Stomach (tissue), 9 donors: ENCODE results near the gene G0S2. TPM values are rescaled to one million over a fixed set of nuclear protein-coding genes. Genes with fewer than 3 reads are reported as not detected.
A peak's percentile ranks its signal among the peaks of the same experiment; 100 is the strongest.

ENCODE experiments used
- DNase-seq, 2 donors: peaks; one replicate each; pipeline versions ENCODE4 v3.0.0 to v3.0.0-alpha.2; 2013 to 2019
- H3K27ac ChIP-seq, 5 donors: fragments of 200-600 bp in 4 of 5; sonication (generic) in 4 of 5; one replicate each; pipeline ENCODE4 v1.5.1; 2013 to 2019; ENCODE audit warnings: mild to moderate bottlenecking in 1 of 5, moderate library complexity in 1 of 5
- H3K27me3 ChIP-seq, 3 donors: fragments of 200-600 bp; sonication (generic); one replicate each; pipeline ENCODE4 v1.5.1; 2017 to 2019; ENCODE audit warnings: mixed run types in 1 of 3
- H3K36me3 ChIP-seq, 4 donors: fragments of 200-600 bp; sonication (generic); 1 replicate in 3 of 4; 2 replicates in 1 of 4; pipeline ENCODE4 v1.5.1; 2016 to 2019
- H3K4me1 ChIP-seq, 4 donors: fragments of 200-600 bp; sonication (generic); one replicate each; pipeline ENCODE4 v1.5.1; 2016 to 2019
- H3K4me3 ChIP-seq, 4 donors: fragments of 200-600 bp; sonication (generic) in 3 of 4; one replicate each; pipeline ENCODE4 v1.5.1; 2016 to 2019; ENCODE audit warnings: mild to moderate bottlenecking in 1 of 4
- H3K9me3 ChIP-seq, 4 donors: fragments of 200-600 bp; sonication (generic); one replicate each; pipeline ENCODE4 v1.5.1; 2016 to 2019
- CTCF ChIP-seq, 7 experiments: fragments of 450-650 bp in 4 of 7; fragments of 200-600 bp in 3 of 7; sonication (generic) in 3 of 7; IDR thresholded peaks; one replicate each; pipeline ENCODE4 v1.5.1; 2016 to 2019; ENCODE audit warnings: antibody characterized with exemption in 7 of 7, control low read depth in 2 of 7, mild to moderate bottlenecking in 1 of 7
- EP300 ChIP-seq: sonication (generic); formaldehyde crosslinking; IDR thresholded peaks from one replicate; pipeline ENCODE4 v1.6.1; 2017; ENCODE audit warnings: antibody characterized with exemption
- POLR2A ChIP-seq, 4 donors: fragments of 450-650 bp; IDR thresholded peaks; one replicate each; pipeline ENCODE4 v1.6.1; 2016; ENCODE audit warnings: antibody characterized with exemption in 4 of 4, control low read depth in 2 of 4, mild to moderate bottlenecking in 1 of 4, moderate library complexity in 1 of 4
- POLR2AphosphoS5 ChIP-seq, 3 donors: sonication (generic); formaldehyde crosslinking; IDR thresholded peaks; one replicate each; pipeline ENCODE4 v1.6.1; 2016; ENCODE audit warnings: antibody characterized with exemption in 3 of 3
- WGBS, 5 donors: extraction: QIAGEN DNeasy Blood & Tissue Kit in 3 of 5; methylation state at CpG; one replicate each; pipeline versions ENCODE4 v1.1.5 to v1.1.7; 2013 to 2018; 5-methylcytosine and 5-hydroxymethylcytosine counted together
- intact Hi-C: fragments of 100-400 bp; cut with DNase I; formaldehyde crosslinking; loops from one replicate; pipeline ENCODE4 v1.15.1; 2023; ENCODE audit warnings: low total_unique reads
- polyA plus RNA-seq, 3 donors: library from polyadenylated mRNA; stranded (reverse); fragments of 200-250 nt; gene quantifications; one replicate each; pipeline ENCODE4 v1.2.3, GENCODE V29; 2013
- total RNA-seq, 5 donors: library from RNA; depleted of rRNA; stranded (reverse); fragments of >200 nt; gene quantifications; one replicate each; pipeline versions ENCODE4 v1.1.0 to v1.2.3, GENCODE V29; 2014 to 2016
- donor health status: healthy with polysubstance abuse.
- donor health status: Bipolar disorder and iron deficiency.
- donor health status: healthy.

The G0S2 gene
- total and polyA plus RNA-seq, 8 donors, result 11.0 to 227 (median 49.1) TPM; not detected in 1

GRCh38 chr1:209634005-209634737, 41.0 kb upstream of the G0S2 start:
- DNase-seq, result no peak
- intact Hi-C loops, result no loop called here
- H3K9me3 ChIP-seq, result no peaks in the 10 kb centered on the region
- no peaks in the 10 kb centered on the region for H3K27me3 ChIP-seq
- H3K36me3 ChIP-seq, result peaks cover 0 to 81% (median 32%) of the 10 kb centered on the region in 4 donors
- no peak overlapping the region for H3K27ac ChIP-seq
- TF ChIP-seq EP300, result no peak
- no peak for TF ChIP-seq CTCF (IDR thresholded peaks at IDR 0.05)
- no peak for TF ChIP-seq POLR2A (IDR thresholded peaks at IDR 0.05)
- no peak for TF ChIP-seq POLR2AphosphoS5 (IDR thresholded peaks at IDR 0.05)
- WGBS, 5 donors, result 85 to 93% (median 88%) methylated on average over 18 to 20 of the region's 20 CpGs
- H3K4me3 ChIP-seq, result no peak overlapping the region
- H3K4me1 ChIP-seq, result no peaks in the 10 kb centered on the region

DNA sequence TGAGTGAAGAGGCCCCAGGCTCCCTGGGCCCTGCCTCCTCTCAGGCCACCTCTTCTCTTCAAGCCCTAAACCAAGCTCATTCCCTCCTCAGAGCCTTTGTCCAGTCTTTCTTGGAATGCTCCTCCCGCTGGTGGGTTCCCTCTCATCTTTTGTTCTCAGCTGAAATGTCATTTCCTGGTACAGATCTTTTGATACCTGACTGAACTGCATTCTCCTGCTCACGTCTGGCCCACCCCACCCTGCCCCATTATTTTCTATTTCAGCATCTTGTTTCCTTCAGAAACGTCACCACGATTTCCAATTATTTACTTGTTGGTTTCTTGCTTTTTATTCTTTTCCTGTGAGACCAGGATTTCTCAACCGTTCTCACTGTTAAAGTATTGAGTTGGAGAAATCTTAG, 39.4 kb upstream of the G0S2 start:
- no peak overlapping the region for H3K27ac ChIP-seq
- TF ChIP-seq CTCF (IDR thresholded peaks at IDR 0.05) (no peak), EP300 (no peak), POLR2A (IDR thresholded peaks at IDR 0.05) (no peak), POLR2AphosphoS5 (IDR thresholded peaks at IDR 0.05) (no peak)
- peaks cover 0 to 71% (median 26%) of the 10 kb centered on the region in 4 donors for H3K36me3 ChIP-seq
- no peaks in the 10 kb centered on the region for H3K9me3 ChIP-seq
- intact Hi-C loops, result no loop called here
- 79 to 88% (median 82%) methylated on average over 5 of the region's 5 CpGs for WGBS, 5 donors
- H3K4me3 ChIP-seq, result no peak overlapping the region
- H3K27me3 ChIP-seq, result no peaks in the 10 kb centered on the region
- H3K4me1 ChIP-seq, result no peaks in the 10 kb centered on the region
- no peak for DNase-seq

DNA sequence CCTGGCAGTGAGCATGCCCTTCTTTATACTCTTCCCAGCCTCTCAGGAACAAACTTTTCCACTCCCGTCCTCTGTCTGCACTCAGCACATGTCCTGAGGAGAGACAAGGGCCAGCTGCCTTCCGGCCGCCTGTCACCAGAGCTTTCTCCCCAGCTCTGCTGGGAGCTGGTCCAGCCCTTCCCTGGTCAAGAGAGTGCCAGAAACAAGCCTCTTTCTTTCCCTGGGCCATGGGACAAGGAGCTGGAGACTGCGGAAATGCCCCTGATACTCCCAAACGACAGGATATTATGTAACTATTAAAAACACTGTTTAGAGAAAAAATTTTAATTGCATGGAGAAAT, 33.4 kb upstream of the G0S2 start:
- intact Hi-C loops, result no loop called here
- TF ChIP-seq POLR2AphosphoS5 (IDR thresholded peaks at IDR 0.05) (peak; percentile 32 to 76 (median 56)), POLR2A (IDR thresholded peaks at IDR 0.05) (no peak), EP300 (no peak)
- H3K27me3 ChIP-seq, result no peaks in the 10 kb centered on the region
- WGBS, 5 donors, result 60 to 77% (median 65%) methylated on average over 5 of the region's 5 CpGs
- H3K4me3 ChIP-seq, result no peak overlapping the region
- H3K9me3 ChIP-seq, result no peaks in the 10 kb centered on the region
- peak in 1 of 2 donors; percentile 91 for DNase-seq
- H3K4me1 ChIP-seq, result peaks cover 20 to 57% (median 36%) of the 10 kb centered on the region in 4 donors
- peak overlapping the region in 4 of 5 donors; percentile 69 to 85 (median 76) for H3K27ac ChIP-seq
- peaks cover 0 to 57% (median 9%) of the 10 kb centered on the region in 4 donors for H3K36me3 ChIP-seq

DNA sequence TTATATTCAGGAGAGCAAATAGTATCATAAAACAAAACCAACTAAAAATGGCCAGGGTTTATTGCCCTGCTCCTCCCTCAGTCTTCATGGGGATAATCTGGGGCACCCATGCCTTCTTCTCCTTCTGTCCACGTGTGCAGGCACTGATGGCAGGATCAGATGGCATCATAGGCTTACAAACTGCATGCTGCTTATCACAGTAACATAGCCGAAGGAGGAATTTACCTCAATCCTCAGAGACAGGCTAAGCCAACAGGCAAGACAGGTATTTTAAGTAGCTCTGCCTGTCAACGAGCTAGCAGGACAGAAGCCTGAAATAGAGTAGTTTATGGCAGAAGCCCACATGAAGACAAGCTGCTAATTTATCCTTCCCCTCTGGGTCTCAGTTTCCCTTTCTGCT, 32.4 kb upstream of the G0S2 start:
- H3K27me3 ChIP-seq, result no peaks in the 10 kb centered on the region
- H3K27ac ChIP-seq, result peak overlapping the region in 3 of 5 donors; percentile 61 to 85 (median 76)
- intact Hi-C loops, result no loop called here
- WGBS, 5 donors, result 19 to 29% (median 22%) methylated on average over 3 of the region's 3 CpGs
- H3K9me3 ChIP-seq, result no peaks in the 10 kb centered on the region
- DNase-seq, result no peak
- TF ChIP-seq CTCF (IDR thresholded peaks at IDR 0.05), result no peak
- TF ChIP-seq POLR2A (IDR thresholded peaks at IDR 0.05), result no peak
- no peak for TF ChIP-seq EP300
- TF ChIP-seq POLR2AphosphoS5 (IDR thresholded peaks at IDR 0.05), result no peak
- H3K4me1 ChIP-seq, result peaks cover 20 to 67% (median 43%) of the 10 kb centered on the region in 4 donors
- peaks cover 0 to 51% (median 4%) of the 10 kb centered on the region in 4 donors for H3K36me3 ChIP-seq
- H3K4me3 ChIP-seq, result no peak overlapping the region
